Mesendoderm (in vitro differentiated cells): ENCODE data around the gene CDK1.

Source experiments
- DNase-seq: peaks from one replicate; pipeline ENCODE4 v3.0.0; 2013
- H2AK5ac ChIP-seq: 2 replicates; pipeline ENCODE4 v1.6.1; 2013; ENCODE audit warnings: low read length, inconsistent platforms
- H2BK120ac ChIP-seq: 2 replicates; pipeline ENCODE4 v1.6.1; 2013; ENCODE audit warnings: low read depth, mild to moderate bottlenecking, low read length, moderate library complexity, mixed read lengths
- H2BK15ac ChIP-seq: replicated peaks from 2 replicates; pipeline ENCODE4 v1.6.1; 2013; ENCODE audit warnings: low read depth, mild to moderate bottlenecking, moderate library complexity
- H2BK5ac ChIP-seq: 2 replicates; pipeline ENCODE4 v1.6.1; 2013; ENCODE audit warnings: low read length, inconsistent platforms
- H3K18ac ChIP-seq: 2 replicates; pipeline ENCODE4 v1.6.1; 2013; ENCODE audit warnings: mild to moderate bottlenecking, low read length, mixed read lengths
- H3K23ac ChIP-seq: one replicate; pipeline ENCODE4 v1.6.1; 2013; ENCODE audit warnings: low read length
- H3K27ac ChIP-seq: 2 replicates; pipeline ENCODE4 v1.5.1; 2013; ENCODE audit warnings: low read depth, mild to moderate bottlenecking, inconsistent platforms, low read length, moderate library complexity
- H3K27me3 ChIP-seq: 2 replicates; pipeline ENCODE4 v1.6.1; 2013; ENCODE audit warnings: low read length, control low read depth, mild to moderate bottlenecking, inconsistent platforms; ENCODE audit not compliant: insufficient read depth, poor library complexity
- H3K36me3 ChIP-seq: 2 replicates; pipeline ENCODE4 v1.6.1; 2013; ENCODE audit warnings: low read length, inconsistent platforms; ENCODE audit not compliant: control insufficient read depth, insufficient read depth
- H3K4ac ChIP-seq: one replicate; pipeline ENCODE4 v1.6.1; 2013; ENCODE audit warnings: low read depth, mild to moderate bottlenecking, low read length, moderate library complexity
- H3K4me1 ChIP-seq: 2 replicates; pipeline ENCODE4 v1.6.1; 2013; ENCODE audit warnings: low read depth, low read length, inconsistent platforms; ENCODE audit not compliant: control insufficient read depth
- H3K4me2 ChIP-seq: 2 replicates; pipeline ENCODE4 v1.6.1; 2013; ENCODE audit warnings: low read length
- H3K4me3 ChIP-seq: 2 replicates; pipeline ENCODE4 v1.5.1; 2013; ENCODE audit warnings: mild to moderate bottlenecking, low read length
- H3K56ac ChIP-seq: one replicate; pipeline ENCODE4 v1.6.1; 2013; ENCODE audit warnings: low read length
- H3K79me1 ChIP-seq: 2 replicates; pipeline ENCODE4 v1.6.1; 2013; ENCODE audit warnings: low read length, inconsistent platforms
- H3K79me2 ChIP-seq: 2 replicates; pipeline ENCODE4 v1.6.1; 2013; ENCODE audit warnings: mild to moderate bottlenecking, low read length; ENCODE audit not compliant: control insufficient read depth, insufficient read depth
- H3K9ac ChIP-seq: 2 replicates; pipeline ENCODE4 v1.6.1; 2013; ENCODE audit warnings: low read length, inconsistent platforms
- H4K5ac ChIP-seq: one replicate; pipeline ENCODE4 v1.6.1; 2013; ENCODE audit warnings: low read length
- H4K8ac ChIP-seq: one replicate; pipeline ENCODE4 v1.6.1; 2013; ENCODE audit warnings: low read depth, mild to moderate bottlenecking, control low read depth, low read length, moderate library complexity
- WGBS: extraction: QIAGEN DNeasy Blood & Tissue Kit; methylation state at CpG from one replicate; pipeline ENCODE4 v1.1.7; 2013; ENCODE audit warnings: low lambda C conversion rate, missing lambda C conversion rate; ENCODE audit not compliant: insufficient coverage; ENCODE audit errors: extremely low coverage; 5-methylcytosine and 5-hydroxymethylcytosine counted together

Gene CDK1

DNA sequence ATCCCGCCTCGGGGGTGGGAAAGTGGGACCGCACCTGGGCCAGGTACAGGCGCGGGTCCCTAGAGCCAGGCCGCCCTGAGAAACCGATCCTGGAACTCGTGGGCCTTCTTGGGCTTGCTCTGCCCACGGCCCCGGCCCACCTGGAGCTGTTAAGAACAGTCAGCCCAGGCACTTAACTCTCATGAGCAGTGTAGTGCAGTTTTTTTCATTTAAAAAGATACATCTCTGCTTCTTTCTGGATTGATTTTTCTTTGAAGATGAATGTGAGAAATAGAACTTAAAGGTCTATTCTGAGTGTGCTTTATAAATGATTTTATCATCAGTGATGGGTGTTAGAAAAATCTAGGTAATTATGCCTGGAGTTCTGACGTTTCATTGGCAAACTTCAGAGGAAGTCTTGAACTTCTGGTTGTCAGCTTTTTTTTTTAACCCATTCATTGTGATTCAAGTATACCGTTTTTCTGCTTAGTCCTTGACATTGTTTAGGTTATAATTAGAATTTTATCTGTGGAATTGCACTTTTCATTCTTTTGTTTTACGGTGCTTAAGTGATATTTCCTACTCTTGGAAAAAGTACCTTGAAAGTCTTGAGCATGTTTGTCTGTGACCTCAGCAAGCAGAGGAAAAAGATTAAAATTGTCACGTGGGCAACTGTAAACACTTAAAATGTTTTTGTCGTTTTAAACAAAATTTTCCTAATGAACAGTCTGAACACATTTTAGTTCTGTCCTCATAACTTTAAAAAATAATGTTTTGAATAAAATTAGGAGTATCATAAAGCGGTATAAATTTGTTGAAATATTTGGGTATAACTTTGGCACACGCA, 906 bp downstream of the CDK1 start:
- no peak overlapping the region for H2BK15ac ChIP-seq
- H2AK5ac ChIP-seq = no peak overlapping the region
- H3K9ac ChIP-seq = peak overlapping the region; percentile 99
- H3K4me3 ChIP-seq = peak overlapping the region; percentile 96
- H4K5ac ChIP-seq = no peak overlapping the region
- H3K4me2 ChIP-seq = peak overlapping the region; percentile 46
- no peak overlapping the region for H4K8ac ChIP-seq
- peak overlapping the region; percentile 98 for H3K56ac ChIP-seq
- H3K79me2 ChIP-seq = peaks cover 37% of the 10 kb centered on the region
- peaks cover 2% of the 10 kb centered on the region for H3K4me1 ChIP-seq
- H3K27me3 ChIP-seq = no peaks in the 10 kb centered on the region
- peak overlapping the region; percentile 27 for H2BK5ac ChIP-seq
- no peak for DNase-seq
- peak overlapping the region; percentile 69 for H3K23ac ChIP-seq
- 100% methylated on average over 2 of the region's 17 CpGs for WGBS
- peak overlapping the region; percentile 90 for H3K27ac ChIP-seq
- no peaks in the 10 kb centered on the region for H3K79me1 ChIP-seq
- peak overlapping the region; percentile 99 for H3K18ac ChIP-seq
- H2BK120ac ChIP-seq = peak overlapping the region; percentile 94
- H3K36me3 ChIP-seq = peaks cover 2% of the 10 kb centered on the region
- peak overlapping the region; percentile 100 for H3K4ac ChIP-seq

- Histone ChIP-seq H3K9ac (peak overlapping the region; percentile 4), H3K79me1 (no peaks in the 10 kb centered on the region), H4K8ac (no peak overlapping the region), H4K5ac (no peak overlapping the region), H3K18ac (no peak overlapping the region), H3K56ac (no peak overlapping the region), H2AK5ac (no peak overlapping the region), H3K4me3 (no peak overlapping the region), H3K4me1 (peaks cover 2% of the 10 kb centered on the region), H3K36me3 (peaks cover 2% of the 10 kb centered on the region), H3K79me2 (peaks cover 44% of the 10 kb centered on the region), H2BK120ac (no peak overlapping the region), H3K23ac (peak overlapping the region; percentile 48), H2BK15ac (no peak overlapping the region), H3K4ac (no peak overlapping the region), H3K27me3 (no peaks in the 10 kb centered on the region), H3K27ac (no peak overlapping the region), H3K4me2 (peak overlapping the region; percentile 18), H2BK5ac (no peak overlapping the region)
- DNase-seq = no peak
These were observed 3.4 kb downstream of the CDK1 start for GRCh38 chr10:60781661-60782060.

DNA sequence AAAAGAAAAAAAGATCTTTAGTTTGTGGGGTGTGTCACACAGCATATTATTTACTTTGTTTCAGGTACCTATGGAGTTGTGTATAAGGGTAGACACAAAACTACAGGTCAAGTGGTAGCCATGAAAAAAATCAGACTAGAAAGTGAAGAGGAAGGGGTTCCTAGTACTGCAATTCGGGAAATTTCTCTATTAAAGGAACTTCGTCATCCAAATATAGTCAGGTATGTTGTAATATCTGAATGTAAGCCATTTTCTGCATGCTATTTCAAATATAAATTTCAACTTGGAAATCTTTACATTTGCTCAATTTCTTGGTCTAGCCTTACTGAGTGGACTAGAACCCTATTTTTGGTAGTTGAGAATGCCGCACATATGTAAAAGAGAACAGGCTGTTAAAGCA, 6.4 kb downstream of the CDK1 start:
- no peak overlapping the region for H3K27ac ChIP-seq
- no peak overlapping the region for H3K18ac ChIP-seq
- H3K36me3 ChIP-seq = peaks cover 2% of the 10 kb centered on the region
- H3K9ac ChIP-seq = no peak overlapping the region
- no peak overlapping the region for H3K4ac ChIP-seq
- H3K79me1 ChIP-seq = no peaks in the 10 kb centered on the region
- no CpG with 5 or more reads among the region's 3 CpGs for WGBS
- H2BK15ac ChIP-seq = no peak overlapping the region
- peaks cover 41% of the 10 kb centered on the region for H3K79me2 ChIP-seq
- no peak overlapping the region for H2AK5ac ChIP-seq
- H3K23ac ChIP-seq = no peak overlapping the region
- no peak overlapping the region for H2BK120ac ChIP-seq
- no peak overlapping the region for H4K5ac ChIP-seq
- no peak overlapping the region for H3K56ac ChIP-seq
- H3K27me3 ChIP-seq = no peaks in the 10 kb centered on the region
- no peak overlapping the region for H3K4me2 ChIP-seq
- no peak overlapping the region for H2BK5ac ChIP-seq
- H3K4me1 ChIP-seq = no peaks in the 10 kb centered on the region
- DNase-seq = no peak
- H3K4me3 ChIP-seq = no peak overlapping the region
- no peak overlapping the region for H4K8ac ChIP-seq

DNA sequence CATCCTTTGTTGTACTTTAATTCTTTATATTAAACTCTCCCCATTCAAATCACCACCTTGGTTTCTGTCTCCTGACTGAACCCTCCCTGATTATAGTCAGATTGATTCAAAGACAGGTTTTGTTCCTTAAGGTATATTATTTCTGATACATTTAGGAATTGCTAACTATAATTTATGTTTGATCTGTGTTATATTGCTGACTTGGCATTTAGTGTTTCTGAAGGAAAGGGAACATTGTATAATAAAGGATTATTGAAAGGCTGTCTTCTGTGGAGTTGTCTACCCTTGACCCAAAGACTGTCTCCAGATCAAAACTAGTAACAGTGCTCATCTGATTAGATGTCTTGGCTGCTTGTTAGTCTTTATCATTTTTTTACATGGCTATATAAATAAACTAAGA, 10.3 kb downstream of the CDK1 start:
- Histone ChIP-seq H3K79me1 (peaks cover 2% of the 10 kb centered on the region), H2AK5ac (no peak overlapping the region), H3K27me3 (no peaks in the 10 kb centered on the region), H2BK120ac (no peak overlapping the region), H3K56ac (no peak overlapping the region), H3K4me2 (no peak overlapping the region), H3K4me3 (no peak overlapping the region), H4K5ac (no peak overlapping the region), H2BK15ac (no peak overlapping the region), H3K4me1 (no peaks in the 10 kb centered on the region), H3K36me3 (peaks cover 3% of the 10 kb centered on the region), H4K8ac (no peak overlapping the region), H3K27ac (no peak overlapping the region), H3K23ac (no peak overlapping the region), H2BK5ac (no peak overlapping the region), H3K9ac (no peak overlapping the region), H3K79me2 (peaks cover 28% of the 10 kb centered on the region), H3K4ac (no peak overlapping the region), H3K18ac (no peak overlapping the region)
- no peak for DNase-seq

DNA sequence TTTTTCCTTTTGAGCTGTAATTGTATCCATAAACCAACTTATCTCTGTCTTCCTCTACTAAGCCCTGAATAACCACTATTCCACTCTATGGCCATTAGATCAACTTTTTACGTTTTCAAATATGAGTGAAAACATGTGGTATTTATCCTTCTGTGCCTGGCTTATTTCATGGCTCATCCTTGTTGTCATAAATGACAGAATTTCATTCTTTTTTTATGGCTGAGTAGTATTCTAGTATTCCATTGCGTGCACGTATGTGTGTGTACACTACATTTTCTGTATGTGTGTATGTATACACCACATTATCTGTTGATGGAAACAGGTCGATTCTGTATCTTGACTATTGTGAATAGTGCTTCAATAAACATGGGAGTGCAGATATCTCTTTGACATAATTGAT, 11.1 kb downstream of the CDK1 start:
- Histone ChIP-seq H3K56ac (no peak overlapping the region), H3K79me1 (peaks cover 2% of the 10 kb centered on the region), H2AK5ac (no peak overlapping the region), H3K79me2 (peaks cover 23% of the 10 kb centered on the region), H3K4ac (no peak overlapping the region), H3K18ac (no peak overlapping the region), H2BK120ac (no peak overlapping the region), H3K9ac (no peak overlapping the region), H4K5ac (no peak overlapping the region), H4K8ac (no peak overlapping the region), H3K23ac (no peak overlapping the region), H3K4me3 (no peak overlapping the region), H3K27ac (no peak overlapping the region), H3K27me3 (no peaks in the 10 kb centered on the region), H3K36me3 (peaks cover 2% of the 10 kb centered on the region), H3K4me1 (no peaks in the 10 kb centered on the region), H2BK5ac (no peak overlapping the region), H2BK15ac (no peak overlapping the region), H3K4me2 (no peak overlapping the region)
- WGBS = no CpG with 5 or more reads among the region's 4 CpGs
- no peak for DNase-seq

GRCh38 chr10:60794953-60795352, 16.7 kb downstream of the CDK1 start:
- Histone ChIP-seq H3K27me3 (no peaks in the 10 kb centered on the region), H3K79me2 (peaks cover 6% of the 10 kb centered on the region), H3K4ac (no peak overlapping the region), H3K9ac (no peak overlapping the region), H3K4me3 (no peak overlapping the region), H3K23ac (no peak overlapping the region), H2BK120ac (no peak overlapping the region), H2AK5ac (no peak overlapping the region), H3K56ac (no peak overlapping the region), H3K79me1 (peaks cover 3% of the 10 kb centered on the region), H2BK15ac (no peak overlapping the region), H3K4me2 (no peak overlapping the region), H4K5ac (no peak overlapping the region), H3K27ac (no peak overlapping the region), H3K18ac (no peak overlapping the region), H2BK5ac (no peak overlapping the region), H3K36me3 (peaks cover 6% of the 10 kb centered on the region), H3K4me1 (no peaks in the 10 kb centered on the region), H4K8ac (no peak overlapping the region)
- no CpG with 5 or more reads among the region's 4 CpGs for WGBS
- DNase-seq = no peak
